Left cardiac atrium (tissue), 4 donors: ENCODE data around the gene LCE1B. TPM values are rescaled to one million over a fixed set of nuclear protein-coding genes. Genes with fewer than 3 reads are reported as not detected.

Experiments
- ATAC-seq, 2 donors: fragments of 200-7000 bp; cut with Tn5 transposase; one replicate each; pipeline ENCODE4 v1.9.1; 2020; ENCODE audit warnings: mild to moderate bottlenecking in 2 of 2, moderate library complexity in 2 of 2
- DNase-seq: peaks from one replicate; pipeline ENCODE4 v3.0.0-alpha.2; 2020
- intact Hi-C, 2 donors: fragments of 100-400 bp; cut with DNase I; formaldehyde crosslinking; loops; one replicate each; pipeline versions ENCODE4 v1.14.1 to v1.15.1; 2022 to 2023
- long read RNA-seq: library from polyadenylated mRNA; unstranded; transcript quantifications from one replicate; pipeline ENCODE4 v2.0.0, GENCODE V29; 2021
- total RNA-seq, 2 donors: library from RNA; stranded (reverse); fragmentation: NEBNext Ultra II Directional; extraction: Animal tissue kit (Norgen Biotek cat#: 25700); gene quantifications; one replicate each; pipeline ENCODE4 v1.2.1, GENCODE V29; 2021
- donor health status: DM: no; HTN: yes; CAD: no.
- donor health status: DM: no; HTN: yes; CAD: no; lungs with severe emphysema.
- donor health status: DM: yes; HTN: yes; CAD: no.
- donor health status: Dilated cardiomyopathy.

Gene LCE1B, protein sequence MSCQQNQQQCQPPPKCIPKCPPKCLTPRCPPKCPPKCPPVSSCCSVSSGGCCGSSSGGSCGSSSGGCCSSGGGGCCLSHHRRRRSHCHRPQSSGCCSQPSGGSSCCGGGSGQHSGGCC
- total RNA-seq = not detected
- long read RNA-seq = 0 reads

DNA sequence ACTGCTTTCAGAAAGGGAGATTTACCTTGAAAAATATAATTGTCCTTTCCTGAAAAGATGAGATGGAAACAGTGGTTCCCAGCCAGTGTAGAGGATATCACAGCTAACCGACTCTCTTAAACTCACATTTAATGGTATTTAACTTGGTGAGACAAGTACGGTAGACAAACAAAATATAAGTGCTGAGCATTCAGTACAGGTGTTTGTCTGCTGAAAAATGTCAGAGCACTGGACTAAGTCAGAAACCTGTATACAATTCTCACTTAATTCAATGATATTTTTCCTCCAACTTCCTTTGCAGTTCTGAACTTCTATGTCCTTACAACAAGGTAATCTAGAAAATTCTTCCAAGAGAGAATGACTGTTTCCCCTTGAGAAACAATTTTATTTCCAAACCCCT lies at the start of gene LCE1B:
Gene LCE1B, plus strand, starts transcription at position 301 of the 400 bp plus-strand sequence. CDS start 476 bp downstream, outside the sequence.
- ATAC-seq (no peak), DNase-seq (no peak)
- intact Hi-C loops = no loop called here

DNA sequence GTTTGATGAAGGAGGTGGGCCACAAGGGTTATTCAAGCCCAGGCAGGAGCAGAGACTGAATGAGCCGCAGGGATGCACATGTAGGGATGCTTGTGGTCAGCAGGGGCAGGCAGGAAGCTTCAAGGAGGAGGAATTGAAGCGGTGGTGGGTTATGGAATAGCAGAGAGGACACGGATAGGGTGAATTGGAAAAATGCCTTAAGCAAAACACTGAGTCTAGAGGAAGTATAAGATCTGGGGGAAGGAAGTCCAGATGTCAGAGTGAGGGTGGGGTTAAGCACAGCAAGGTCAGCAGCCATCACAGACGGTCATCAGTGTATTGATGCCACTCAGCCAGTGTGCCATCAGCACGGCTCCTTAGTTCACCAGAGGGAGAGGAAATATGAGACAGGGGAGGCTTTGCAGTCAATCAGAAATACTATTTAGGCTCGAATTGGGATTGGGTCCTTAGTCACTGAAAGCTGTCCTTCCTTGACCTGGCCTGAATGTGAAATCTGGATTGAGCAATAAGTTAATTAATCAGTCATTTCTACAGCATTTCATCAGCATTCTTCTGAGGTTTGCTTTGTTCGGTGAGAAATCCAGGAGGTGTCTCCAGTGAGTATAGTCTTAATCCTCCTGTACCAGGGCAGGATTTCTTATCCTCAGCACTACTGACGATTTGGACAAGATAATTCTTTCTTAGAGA lies 42.8 kb upstream of the LCE1B start:
- intact Hi-C loops = no loop called here
- no peak for ATAC-seq
- no peak for DNase-seq

DNA sequence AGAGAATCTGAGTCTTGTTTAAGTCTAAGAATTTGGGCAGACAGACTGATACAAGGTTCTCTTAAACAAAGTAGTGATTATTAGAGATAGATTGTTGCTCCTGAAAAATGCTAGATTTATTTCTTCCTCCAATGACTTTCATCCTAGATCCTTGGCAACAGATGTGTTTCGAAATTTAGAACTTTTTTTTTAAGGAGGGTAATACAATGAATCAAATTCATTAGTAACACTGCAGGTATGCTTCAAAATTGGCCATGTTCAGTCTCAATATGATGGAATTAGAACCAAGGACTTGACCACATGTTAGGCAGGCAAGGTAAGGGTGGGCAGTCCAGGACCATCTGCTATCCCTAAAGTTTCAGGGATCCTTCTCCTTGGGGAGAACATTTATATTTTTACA lies 41.4 kb upstream of the LCE1B start:
- intact Hi-C loops = no loop called here
- no peak for ATAC-seq
- DNase-seq = no peak

DNA sequence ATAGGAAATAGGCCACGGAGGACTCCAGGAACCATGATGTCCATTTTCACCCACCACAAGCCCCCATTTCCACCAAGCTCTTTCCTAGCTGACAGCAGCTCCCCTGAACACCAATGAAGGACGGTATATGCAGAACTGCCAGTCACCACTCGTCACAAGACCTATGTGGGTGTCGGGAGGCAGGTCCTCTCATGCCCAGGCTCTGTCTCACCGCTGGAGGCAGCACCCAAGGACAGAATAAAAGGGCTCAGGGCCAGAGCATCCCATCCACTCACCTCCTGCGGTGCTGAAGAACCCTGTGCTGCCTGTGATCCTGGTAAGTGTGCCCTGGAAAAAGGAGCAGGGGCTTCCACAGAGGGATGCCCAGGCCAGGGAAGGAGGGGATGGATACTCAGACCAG lies 36.9 kb upstream of the LCE1B start, which contains the start of gene LCE1F:
Gene LCE1F, plus strand, starts transcription at position 266 of the 400 bp plus-strand sequence. CDS start 1,232 bp downstream, outside the sequence.
- intact Hi-C loops = no loop called here
- ATAC-seq (no peak), DNase-seq (no peak)

DNA sequence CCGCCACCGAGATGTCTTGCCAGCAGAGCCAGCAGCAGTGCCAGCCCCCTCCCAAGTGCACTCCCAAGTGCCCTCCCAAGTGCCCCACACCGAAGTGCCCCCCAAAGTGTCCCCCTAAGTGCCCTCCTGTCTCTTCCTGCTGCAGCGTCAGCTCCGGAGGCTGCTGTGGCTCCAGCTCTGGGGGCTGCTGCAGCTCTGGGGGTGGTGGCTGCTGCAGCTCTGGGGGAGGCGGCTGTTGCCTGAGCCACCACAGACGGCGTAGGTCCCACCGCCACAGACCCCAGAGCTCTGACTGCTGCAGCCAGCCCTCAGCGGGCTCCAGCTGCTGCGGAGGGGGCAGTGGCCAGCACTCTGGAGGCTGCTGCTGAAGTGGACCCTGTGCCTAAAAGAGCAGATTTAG lies 35.4 kb upstream of the LCE1B start:
- no peak for ATAC-seq
- no peak for DNase-seq
- intact Hi-C loops = no loop called here

DNA sequence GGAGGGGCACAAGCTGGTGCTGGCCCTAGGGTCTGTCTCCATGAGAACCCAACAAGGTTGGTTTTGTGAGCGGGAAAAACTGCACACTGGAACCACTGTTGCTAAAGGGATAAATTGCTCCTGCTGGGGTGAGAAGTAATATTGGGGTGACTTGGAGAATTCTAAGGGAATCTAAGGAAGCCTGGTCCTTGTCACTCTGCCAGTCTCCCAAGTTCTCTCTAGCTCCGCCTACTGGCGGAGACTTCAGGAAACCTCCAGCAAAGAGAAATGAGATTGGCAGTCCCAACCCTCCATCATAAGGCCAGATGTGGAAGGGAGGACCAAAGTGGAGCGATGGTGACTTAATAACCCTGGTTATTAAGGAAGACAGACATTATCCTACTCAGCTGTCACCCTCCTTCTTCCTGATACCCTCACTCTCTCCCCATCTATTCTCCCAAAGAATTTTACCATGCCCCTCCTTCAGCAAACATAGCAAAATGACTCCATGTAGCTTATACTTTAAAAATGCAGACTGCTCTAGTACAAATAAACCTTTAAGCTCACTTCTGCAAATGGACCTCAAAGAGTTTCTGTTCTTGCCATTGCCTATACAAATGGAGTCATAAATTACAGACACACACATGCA lies 34.1 kb upstream of the LCE1B start:
- intact Hi-C loops = no loop called here
- no peak for DNase-seq
- no peak for ATAC-seq

DNA sequence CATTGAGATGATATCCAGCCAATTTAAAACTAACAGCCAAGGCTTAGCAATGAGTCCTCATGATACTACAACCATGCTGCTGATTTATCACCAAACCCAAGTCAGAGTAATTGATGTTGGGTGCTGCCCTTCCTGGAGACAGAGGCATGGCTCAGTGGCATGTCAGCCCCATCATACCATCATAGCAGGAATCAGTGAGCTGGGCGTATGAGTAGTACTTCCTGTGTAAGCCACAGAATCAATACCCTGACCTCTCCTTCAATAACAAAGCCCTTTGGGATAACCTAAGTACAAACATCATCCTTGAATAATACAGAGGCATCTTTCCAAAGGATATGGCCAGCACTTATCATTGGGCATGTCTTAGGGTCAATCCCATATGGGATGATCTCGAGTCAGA lies 28.7 kb upstream of the LCE1B start:
- intact Hi-C loops = no loop called here

DNA sequence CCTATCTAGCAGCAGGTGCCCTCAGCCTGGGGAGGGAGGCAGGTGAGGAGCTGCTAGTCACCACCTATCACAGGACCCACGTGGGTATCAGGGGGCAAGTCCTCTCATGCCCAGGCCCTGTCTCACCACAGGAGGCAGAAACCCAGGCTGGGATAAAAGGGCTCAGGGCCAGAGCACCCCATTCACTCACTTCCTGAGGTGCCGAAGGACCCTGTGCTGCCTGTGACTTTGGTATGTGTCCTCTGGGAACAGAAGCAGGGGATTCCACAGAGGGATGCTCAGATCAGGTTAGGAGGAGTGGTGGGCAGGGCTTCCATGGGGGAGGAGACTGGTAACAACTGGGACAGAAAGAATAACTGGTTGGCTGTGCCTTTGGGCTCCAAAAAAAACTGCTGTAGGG lies 25.7 kb upstream of the LCE1B start, which contains the start of gene LCE1E:
Gene LCE1E, plus strand, starts transcription at position 181 of the 400 bp plus-strand sequence. CDS start 1,043 bp downstream, outside the sequence.
- ATAC-seq (no peak), DNase-seq (no peak)
- intact Hi-C loops = no loop called here

More for the DNA sequence above, 28.7 kb upstream of the LCE1B start:
- ATAC-seq (no peak), DNase-seq (no peak)

DNA sequence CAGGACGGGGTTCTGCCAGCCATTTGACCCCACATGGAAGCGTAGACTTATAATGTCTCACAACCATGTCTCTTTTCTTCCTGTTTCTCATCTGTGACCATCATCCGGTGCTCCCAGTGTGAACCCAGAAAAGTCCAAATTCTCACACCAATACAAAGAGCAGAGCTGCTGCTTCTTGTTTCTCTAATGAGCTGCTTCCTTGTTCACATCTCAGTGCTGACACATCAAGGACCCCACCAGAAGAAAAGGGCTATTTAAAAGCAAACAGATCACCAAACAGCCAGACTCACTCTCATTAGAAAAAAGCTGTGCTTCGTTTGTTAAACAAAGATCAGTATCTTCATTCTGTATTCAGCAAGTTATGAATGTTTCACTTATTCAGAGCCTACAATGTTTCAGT lies 16.1 kb upstream of the LCE1B start:
- intact Hi-C loops = no loop called here
- DNase-seq = no peak
- ATAC-seq = no peak

DNA sequence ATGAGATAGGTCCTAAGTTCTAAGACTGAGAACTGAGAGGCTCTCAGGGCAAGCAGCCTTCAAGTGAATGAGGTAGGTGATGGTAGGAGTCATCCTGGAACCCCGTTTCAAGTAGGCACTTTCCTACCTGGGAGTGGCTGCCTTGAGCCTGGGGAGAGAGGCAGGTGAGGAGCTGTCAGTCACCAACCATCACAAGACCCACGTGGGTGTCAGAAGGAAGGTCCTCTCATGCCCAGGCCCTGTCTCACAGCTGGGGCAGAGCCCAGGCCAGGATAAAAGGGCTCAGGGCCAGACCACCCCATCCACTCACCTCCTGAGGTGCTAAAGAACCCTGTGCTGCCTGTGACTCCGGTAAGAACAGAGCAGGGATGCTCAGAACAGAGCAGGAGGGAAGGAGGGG lies 15.3 kb upstream of the LCE1B start, which contains the start of gene LCE1D:
Gene LCE1D, plus strand, starts transcription at position 301 of the 400 bp plus-strand sequence. CDS start 1,074 bp downstream, outside the sequence.
- DNase-seq (no peak), ATAC-seq (no peak)
- intact Hi-C loops = no loop called here

DNA sequence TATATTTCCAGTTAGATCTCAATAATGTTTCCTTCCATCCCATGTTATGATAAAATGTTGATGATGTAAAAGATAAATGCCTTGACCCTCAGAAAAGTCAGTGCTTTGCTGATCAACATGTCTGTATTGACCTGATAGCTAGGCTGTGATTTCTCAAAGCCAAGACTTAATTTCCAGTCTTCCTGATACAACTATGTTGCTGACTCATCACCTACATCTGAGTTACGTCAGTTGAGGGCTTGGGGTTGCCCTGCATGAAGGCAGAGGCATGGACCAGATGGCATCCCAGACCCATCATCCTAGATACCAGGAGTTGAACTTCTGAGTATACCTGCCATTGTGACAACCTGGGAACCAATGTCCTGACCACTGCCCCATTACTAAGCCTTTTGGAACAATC lies 10.4 kb upstream of the LCE1B start:
- intact Hi-C loops = no loop called here
- ATAC-seq (no peak), DNase-seq (no peak)

DNA sequence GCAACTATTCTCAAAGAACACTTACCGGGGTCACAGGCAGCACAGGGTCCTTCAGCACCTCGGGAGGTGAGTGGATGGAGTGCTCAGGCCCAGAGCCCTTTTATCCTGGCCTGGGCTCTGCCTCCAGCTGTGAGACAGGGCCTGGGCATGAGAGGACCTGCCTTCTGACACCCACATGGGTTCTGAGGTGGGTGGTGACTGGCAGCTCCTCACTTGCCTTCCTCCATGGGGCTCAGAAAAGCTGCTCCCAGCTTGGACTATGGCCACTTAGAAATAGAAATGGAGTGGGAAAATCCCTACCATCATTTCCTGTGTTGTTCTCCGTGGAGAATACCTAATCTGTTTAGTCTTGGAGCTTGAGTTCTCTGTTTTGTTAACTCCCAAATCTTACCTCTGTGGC lies 5.2 kb upstream of the LCE1B start, which contains the start of gene LCE1C:
Gene LCE1C, minus strand, starts transcription at position 76 of the 400 bp plus-strand sequence. CDS start 1,173 bp downstream, outside the sequence.
- DNase-seq = no peak
- ATAC-seq = no peak
- intact Hi-C loops = no loop called here

DNA sequence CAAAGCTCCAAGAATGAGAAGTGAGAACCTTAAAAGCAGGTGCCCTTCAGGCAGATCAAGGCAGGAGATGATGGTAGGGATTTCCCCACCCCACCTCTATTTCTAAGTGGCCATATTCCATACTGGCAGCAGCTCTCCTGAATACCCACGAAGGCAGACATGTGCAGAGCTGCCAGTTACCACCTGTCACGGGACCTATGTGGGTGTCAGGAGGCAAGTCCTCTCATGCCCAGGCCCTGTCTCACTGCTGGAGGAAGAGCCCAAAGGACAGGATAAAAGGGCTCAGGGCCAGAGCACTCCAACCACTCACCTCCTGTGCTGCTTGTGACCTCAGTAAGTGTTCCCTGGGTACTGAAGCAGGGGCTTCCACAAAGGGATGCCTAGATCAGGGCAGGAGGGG lies 721 bp upstream of the LCE1B start:
- intact Hi-C loops = no loop called here
- no peak for DNase-seq
- no peak for ATAC-seq

DNA sequence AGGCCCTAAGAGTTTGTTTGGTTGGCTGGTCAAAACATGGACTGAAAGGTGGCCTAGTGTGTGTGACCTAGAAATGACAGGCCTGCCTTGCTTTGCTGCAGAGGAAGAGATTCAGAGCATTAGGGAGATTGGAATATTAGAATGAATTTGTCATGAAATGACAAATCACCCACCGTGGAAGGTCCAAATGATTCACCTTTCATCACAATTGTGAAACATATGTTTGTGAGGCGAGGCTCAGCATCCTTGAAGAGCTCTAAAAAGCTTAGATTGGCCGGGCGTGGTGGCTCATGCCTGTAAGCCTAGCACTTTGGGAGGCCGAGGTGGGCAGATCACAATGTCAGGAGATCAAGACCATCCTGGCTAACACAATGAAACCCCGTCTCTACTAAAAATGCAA lies 5.5 kb downstream of the LCE1B start:
- intact Hi-C loops = no loop called here
- ATAC-seq (no peak), DNase-seq (no peak)

DNA sequence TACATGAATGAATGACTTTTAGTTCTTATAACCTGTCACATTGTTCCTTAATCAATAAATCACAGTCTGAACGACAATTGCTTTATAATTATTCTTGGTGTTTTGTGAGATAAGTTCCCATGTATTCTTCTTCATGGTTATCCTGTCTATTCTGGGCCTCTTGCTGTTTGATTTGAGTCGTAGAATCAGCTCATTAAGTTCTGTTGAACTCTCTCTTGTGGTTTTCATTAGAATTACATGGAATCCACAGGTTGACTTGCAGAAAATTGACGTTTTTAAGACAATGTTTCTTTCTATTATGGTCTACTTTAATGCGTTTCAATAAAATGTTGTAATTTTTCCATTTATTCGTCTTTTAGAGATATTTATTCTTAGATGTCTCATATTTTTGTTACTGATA lies 11.5 kb downstream of the LCE1B start:
- no peak for DNase-seq
- ATAC-seq = no peak
- intact Hi-C loops = no loop called here

DNA sequence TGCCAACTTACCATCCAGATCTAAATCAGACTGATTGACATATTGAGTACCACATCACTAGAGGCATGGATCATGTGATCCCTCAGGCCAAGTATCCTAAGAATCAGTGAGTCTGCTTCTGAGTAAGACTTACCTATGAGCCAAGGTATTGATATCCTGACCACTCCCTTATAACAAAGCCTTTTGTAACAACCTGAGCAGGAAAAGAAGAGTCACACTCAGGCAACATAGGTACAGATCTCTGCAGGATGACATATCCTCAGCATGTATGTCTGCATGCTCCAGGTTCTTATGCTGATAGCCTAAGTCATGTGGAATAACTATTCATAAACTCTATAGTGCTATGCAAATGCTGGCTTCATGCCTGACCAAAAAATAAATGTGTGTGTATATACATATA lies 13.2 kb downstream of the LCE1B start:
- DNase-seq (no peak), ATAC-seq (no peak)
- intact Hi-C loops = no loop called here

DNA sequence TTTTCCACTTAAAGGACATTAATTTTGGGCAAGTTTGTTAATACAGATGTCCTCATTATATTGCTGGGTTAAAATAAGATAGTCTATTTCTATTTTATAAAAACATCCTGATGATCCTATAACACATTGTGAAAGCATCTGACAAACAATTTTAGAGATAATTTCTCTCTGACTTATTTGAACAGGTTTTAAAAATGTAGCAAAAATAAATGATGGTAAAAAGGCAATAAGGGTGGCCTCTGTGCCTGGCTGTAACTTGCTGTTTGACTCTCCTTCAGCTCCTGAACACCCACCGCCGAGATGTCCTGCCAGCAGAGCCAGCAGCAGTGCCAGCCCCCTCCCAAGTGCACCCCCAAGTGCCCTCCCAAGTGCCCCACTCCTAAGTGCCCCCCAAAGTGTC lies 15.4 kb downstream of the LCE1B start, which contains the start of gene LCE1A:
Gene LCE1A, plus strand, starts transcription at position 301 of the 400 bp plus-strand sequence. Its CDS starts 0 bp downstream, at position 301.
- intact Hi-C loops = no loop called here
- ATAC-seq (no peak), DNase-seq (no peak)

DNA sequence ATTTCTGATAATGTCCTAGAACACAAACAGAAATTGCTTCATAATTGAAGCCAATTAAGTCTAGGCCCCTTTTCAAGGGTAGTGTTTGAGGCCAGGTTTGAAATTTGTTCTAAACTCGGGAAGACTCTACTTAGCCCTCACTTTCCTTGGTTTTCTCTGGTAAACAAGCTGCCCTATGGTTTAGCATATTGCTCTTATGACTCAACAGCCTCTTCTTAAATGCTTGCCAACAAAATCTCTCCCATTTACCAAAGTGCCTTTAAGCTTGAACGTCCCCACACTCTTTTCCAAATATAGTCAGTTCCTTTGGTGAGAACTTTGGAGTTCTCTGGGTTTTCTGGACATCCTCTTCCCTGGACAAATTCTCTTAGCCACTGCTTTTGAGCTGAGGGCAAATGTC lies 25.1 kb downstream of the LCE1B start:
- DNase-seq = no peak
- intact Hi-C loops = no loop called here
- ATAC-seq = no peak

DNA sequence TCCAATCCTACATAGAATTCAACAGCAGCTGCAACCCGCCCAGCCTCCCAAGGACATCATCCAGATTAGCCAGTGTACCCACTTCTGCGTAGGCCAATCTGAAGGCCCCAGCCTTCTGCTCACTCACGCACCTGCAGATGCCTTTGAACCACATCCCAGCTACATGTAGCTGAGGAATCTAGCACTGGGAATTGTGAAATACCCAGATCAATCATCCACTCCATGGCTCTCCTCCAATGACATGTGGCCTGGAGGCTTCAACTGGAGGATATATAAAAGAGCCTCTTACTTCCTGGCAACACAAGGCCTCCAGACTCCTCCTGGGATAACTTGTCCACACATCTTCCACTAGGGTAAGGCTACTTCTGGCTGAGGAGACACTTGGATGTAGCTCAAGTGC lies 30.8 kb downstream of the LCE1B start, which contains the start of gene LCE6A:
Gene LCE6A, plus strand, starts transcription at position 301 of the 400 bp plus-strand sequence. CDS start 665 bp downstream, outside the sequence.
- intact Hi-C loops = no loop called here
- DNase-seq = no peak
- no peak for ATAC-seq

DNA sequence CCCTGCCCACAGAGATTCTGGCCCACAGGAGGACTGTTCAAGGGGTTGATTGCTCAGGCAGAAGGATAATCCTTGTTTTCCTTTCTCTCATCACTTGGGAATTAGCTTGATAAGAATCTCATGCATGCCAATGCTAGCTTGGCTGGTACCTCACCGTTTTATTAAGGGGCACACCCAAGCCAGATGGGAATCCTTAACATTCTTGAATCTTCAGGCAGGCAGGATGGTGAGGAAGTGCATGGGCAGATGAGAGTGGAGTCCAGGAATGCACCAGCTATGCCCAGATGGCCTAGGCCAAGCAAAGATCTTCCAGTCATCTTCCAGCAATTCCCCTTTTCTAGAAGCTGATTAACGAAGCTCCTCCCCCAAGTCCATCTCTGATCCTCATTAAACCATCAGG lies 43.9 kb downstream of the LCE1B start:
- ATAC-seq (no peak), DNase-seq (no peak)
- intact Hi-C loops = no loop called here
